Skeletal muscle tissue (tissue), 4 donors: ENCODE data around the gene RAC3. TPM values are rescaled to one million over a fixed set of nuclear protein-coding genes. Genes with fewer than 3 reads are reported as not detected.

ENCODE experiments used
- H3K27ac ChIP-seq: one replicate; pipeline ENCODE4 v1.7.0; 2013; ENCODE audit warnings: mild to moderate bottlenecking, low read depth, low read length, inconsistent platforms
- H3K27me3 ChIP-seq, 3 donors: one replicate each; pipeline ENCODE4 v1.7.0; 2013; ENCODE audit warnings: low read length in 3 of 3; ENCODE audit not compliant: control insufficient read depth in 3 of 3, insufficient read depth in 3 of 3
- H3K36me3 ChIP-seq, 3 donors: one replicate each; pipeline ENCODE4 v1.7.0; 2013; ENCODE audit warnings: low read length in 3 of 3; ENCODE audit not compliant: control insufficient read depth in 3 of 3, insufficient read depth in 3 of 3
- H3K4me1 ChIP-seq, 3 donors: one replicate each; pipeline ENCODE4 v1.7.0; 2013; ENCODE audit warnings: low read length in 3 of 3, mild to moderate bottlenecking in 3 of 3; ENCODE audit not compliant: control insufficient read depth in 3 of 3, insufficient read depth in 3 of 3
- H3K4me3 ChIP-seq, 3 donors: one replicate each; pipeline ENCODE4 v1.7.0; 2013; ENCODE audit warnings: low read length in 3 of 3
- H3K9ac ChIP-seq, 3 donors: one replicate each; pipeline ENCODE4 v1.7.0; 2013; ENCODE audit warnings: low read length in 3 of 3, mild to moderate bottlenecking in 3 of 3, moderate library complexity in 2 of 3, low read depth in 1 of 3
- H3K9me3 ChIP-seq, 3 donors: one replicate each; pipeline ENCODE4 v1.7.0; 2013; ENCODE audit warnings: low read length in 3 of 3; ENCODE audit not compliant: control insufficient read depth in 3 of 3
- total RNA-seq: library from RNA; depleted of rRNA; stranded (reverse); fragments of >200 nt; gene quantifications from one replicate; pipeline ENCODE4 v1.2.3, GENCODE V29; 2014
- donor health status: Osteomylitis.

RAC3 gene
- total RNA-seq, 1 donor from 2014 or later: 8.4 TPM

DNA sequence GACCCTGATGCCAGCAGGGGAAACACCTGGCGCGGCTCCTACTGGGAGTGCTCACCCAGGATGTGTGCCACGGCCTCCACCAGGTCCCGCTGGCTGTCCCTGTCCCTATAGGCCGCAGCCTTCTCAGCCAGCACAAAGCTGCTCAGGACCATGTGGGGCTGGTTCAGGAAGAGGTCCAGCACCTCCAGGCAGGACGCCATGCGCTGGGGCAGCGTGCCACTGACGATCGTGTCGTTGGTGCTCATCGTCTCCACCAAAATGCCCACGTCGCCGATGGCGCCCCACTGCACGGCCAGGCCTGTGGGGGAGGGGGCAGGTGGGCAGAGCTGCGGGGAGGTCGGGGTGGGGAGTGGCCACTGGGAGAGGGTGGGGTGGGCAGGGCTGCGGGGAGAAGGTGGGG lies 50.1 kb downstream of the RAC3 start:
- peaks cover 52 to 59% (median 53%) of the 10 kb centered on the region in 3 donors for H3K36me3 ChIP-seq
- H3K4me1 ChIP-seq: no peaks in the 10 kb centered on the region
- no peak overlapping the region for H3K27ac ChIP-seq
- no peak overlapping the region for H3K9ac ChIP-seq
- no peaks in the 10 kb centered on the region for H3K27me3 ChIP-seq
- no peak overlapping the region for H3K4me3 ChIP-seq
- H3K9me3 ChIP-seq: no peaks in the 10 kb centered on the region

DNA sequence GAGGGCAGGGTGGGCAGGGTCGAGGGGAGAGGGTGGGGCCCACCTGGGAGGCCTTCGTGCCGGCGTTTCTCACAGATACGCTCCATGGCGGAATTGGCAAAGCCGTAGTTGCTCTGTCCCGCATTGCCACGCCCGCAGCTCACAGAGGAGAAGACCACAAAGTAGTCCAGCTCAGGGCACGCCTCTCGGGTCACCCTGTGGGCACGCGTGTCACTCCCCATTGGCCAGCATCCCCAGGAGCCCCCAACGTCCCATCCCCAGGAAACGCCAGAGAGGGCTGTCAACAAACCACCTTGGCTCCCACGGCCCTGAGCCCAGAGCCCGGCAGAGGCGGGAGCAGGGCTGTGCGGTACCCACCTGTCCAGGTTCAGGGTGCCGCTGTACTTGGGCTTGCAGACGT lies 50.5 kb downstream of the RAC3 start:
- no peak overlapping the region for H3K4me3 ChIP-seq
- H3K9ac ChIP-seq: no peak overlapping the region
- no peaks in the 10 kb centered on the region for H3K4me1 ChIP-seq
- peaks cover 54 to 62% (median 55%) of the 10 kb centered on the region in 3 donors for H3K36me3 ChIP-seq
- H3K27me3 ChIP-seq: no peaks in the 10 kb centered on the region
- H3K27ac ChIP-seq: no peak overlapping the region
- no peaks in the 10 kb centered on the region for H3K9me3 ChIP-seq

DNA sequence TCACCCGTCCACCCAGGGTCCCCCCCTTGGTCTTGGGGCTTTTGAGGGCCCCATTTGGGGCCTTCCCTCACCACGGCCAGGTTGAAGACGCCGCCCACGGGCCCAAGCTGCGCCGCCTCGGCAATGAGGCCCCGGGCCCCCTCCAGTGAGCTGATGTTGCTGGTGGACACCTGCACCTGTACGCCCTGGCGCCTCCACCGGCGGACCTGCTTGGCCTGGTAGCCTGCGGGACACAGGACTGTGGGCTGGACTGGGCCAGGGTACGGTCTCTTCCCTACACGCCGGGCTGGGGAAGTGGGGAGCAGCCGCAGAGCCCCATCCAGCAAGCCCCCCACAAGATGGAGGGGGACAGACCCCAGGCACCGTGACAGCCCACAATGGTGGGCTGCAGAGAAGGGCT lies 51.0 kb downstream of the RAC3 start:
- H3K36me3 ChIP-seq: peaks cover 57 to 66% (median 59%) of the 10 kb centered on the region in 3 donors
- no peaks in the 10 kb centered on the region for H3K27me3 ChIP-seq
- no peaks in the 10 kb centered on the region for H3K9me3 ChIP-seq
- no peak overlapping the region for H3K4me3 ChIP-seq
- H3K4me1 ChIP-seq: no peaks in the 10 kb centered on the region
- no peak overlapping the region for H3K9ac ChIP-seq
- H3K27ac ChIP-seq: no peak overlapping the region

DNA sequence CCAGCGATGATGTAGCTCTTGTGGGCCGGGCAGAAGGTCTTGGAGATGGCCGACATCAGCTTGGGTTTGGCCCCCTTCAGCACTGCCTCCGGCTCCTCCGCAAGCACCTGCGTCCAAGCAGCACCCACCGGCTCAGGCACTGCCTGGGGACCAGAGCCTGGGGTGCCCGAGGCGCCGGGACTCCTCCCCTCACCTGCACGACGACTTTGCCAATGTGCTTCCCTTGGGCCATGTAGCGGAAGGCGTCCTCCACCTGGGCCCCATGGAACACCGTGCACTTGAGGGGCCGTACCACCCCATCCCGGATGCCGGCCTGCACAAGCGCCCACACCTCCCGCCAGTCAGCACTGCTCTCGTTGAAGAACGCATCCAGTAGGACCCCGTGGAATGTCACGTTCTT lies 51.5 kb downstream of the RAC3 start:
- H3K27me3 ChIP-seq: no peaks in the 10 kb centered on the region
- H3K36me3 ChIP-seq: peaks cover 61 to 70% (median 64%) of the 10 kb centered on the region in 3 donors
- no peaks in the 10 kb centered on the region for H3K9me3 ChIP-seq
- no peak overlapping the region for H3K9ac ChIP-seq
- H3K27ac ChIP-seq: no peak overlapping the region
- H3K4me1 ChIP-seq: no peaks in the 10 kb centered on the region
- no peak overlapping the region for H3K4me3 ChIP-seq

Other genes with a start within 250 kb of the RAC3 start
- gene GCGR, start 227.5 kb upstream of the RAC3 start, total RNA-seq: not detected
- 81.9 TPM for gene MCRIP1, start 198.4 kb upstream of the RAC3 start, total RNA-seq
- 35.0 TPM for gene PPP1R27, start 196.6 kb upstream of the RAC3 start, total RNA-seq
- gene P4HB, start 171.1 kb upstream of the RAC3 start, total RNA-seq: 264 TPM
- 43.3 TPM for gene ARHGDIA, start 160.3 kb upstream of the RAC3 start, total RNA-seq
- 78.8 TPM for gene ALYREF, start 140.1 kb upstream of the RAC3 start, total RNA-seq
- 104 TPM for gene ANAPC11, start 140.0 kb upstream of the RAC3 start, total RNA-seq
- gene NPB, start 129.4 kb upstream of the RAC3 start, total RNA-seq: 1.0 TPM
- gene PCYT2, start 120.3 kb upstream of the RAC3 start, total RNA-seq: 10.4 TPM
- gene SIRT7, start 113.5 kb upstream of the RAC3 start, total RNA-seq: 3.7 TPM
- gene MAFG, start 103.9 kb upstream of the RAC3 start, total RNA-seq: 8.9 TPM
- 43.8 TPM for gene PYCR1, start 94.4 kb upstream of the RAC3 start, total RNA-seq
- gene MYADML2, start 84.4 kb upstream of the RAC3 start, total RNA-seq: 16.7 TPM
- gene NOTUM, start 70.5 kb upstream of the RAC3 start, total RNA-seq: 0.52 TPM
- 18.8 TPM for gene ASPSCR1, start 54.0 kb upstream of the RAC3 start, total RNA-seq
- 20.9 TPM for gene CENPX, start 8.8 kb upstream of the RAC3 start, total RNA-seq
- gene LRRC45, start 8.4 kb upstream of the RAC3 start, total RNA-seq: 7.8 TPM
- 20.4 TPM for gene DCXR, start 6.0 kb downstream of the RAC3 start, total RNA-seq
- 16.7 TPM for gene RFNG, start 20.1 kb downstream of the RAC3 start, total RNA-seq
- gene GPS1, start 20.2 kb downstream of the RAC3 start, total RNA-seq: 64.7 TPM
- 24.5 TPM for gene DUS1L, start 34.1 kb downstream of the RAC3 start, total RNA-seq
- gene FASN, start 66.6 kb downstream of the RAC3 start, total RNA-seq: 26.1 TPM
- gene CCDC57, start 181.2 kb downstream of the RAC3 start, total RNA-seq: 11.5 TPM
- gene SLC16A3, start 197.4 kb downstream of the RAC3 start, total RNA-seq: 13.0 TPM
- gene CSNK1D, start 242.0 kb downstream of the RAC3 start, total RNA-seq: 21.4 TPM